NOMO-1 (cell line): Measurements from ENCODE around the gene HAUS7.
"Not testable (repeated sequence)": the region's sequence is repeated elsewhere in the genome, so short reads cannot be mapped to it uniquely, and the experiment has no call there.

Experiments used
- DNase-seq, 2 experiments: peaks; one replicate each; lab custom pipeline; 2025; ENCODE audit not compliant: unreplicated experiment in 2 of 2; lab: John Stamatoyannopoulos, UW

The HAUS7 gene

GRCh38 chrX:153411255-153411987 lies 59.0 kb downstream of the HAUS7 start, which contains the start of gene ZFP92:
Gene ZFP92, plus strand, starts transcription at chrX:153411472. Its CDS starts 6,851 bp downstream, at chrX:153418323.
- DNase-seq: peak in 1 of 2 experiments; percentile 30

DNA sequence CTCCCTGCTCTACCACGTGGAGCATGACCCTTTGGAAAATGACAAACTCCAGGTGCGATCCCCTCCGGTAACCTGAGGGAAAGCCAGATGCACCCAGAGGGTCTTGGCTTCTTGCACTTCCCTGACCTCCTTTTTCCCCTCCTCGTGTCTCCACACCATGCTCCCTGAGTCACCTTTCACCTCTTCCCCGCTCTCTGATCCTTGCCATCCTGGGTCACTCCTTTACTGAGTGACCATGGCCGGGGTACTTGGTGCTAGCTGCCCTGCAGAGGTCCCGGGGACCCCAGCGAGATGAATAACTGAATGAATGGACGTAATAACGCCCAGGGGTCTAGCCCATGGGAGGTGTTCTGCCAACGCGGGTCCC lies 59.5 kb downstream of the HAUS7 start:
- no peak for DNase-seq

DNA sequence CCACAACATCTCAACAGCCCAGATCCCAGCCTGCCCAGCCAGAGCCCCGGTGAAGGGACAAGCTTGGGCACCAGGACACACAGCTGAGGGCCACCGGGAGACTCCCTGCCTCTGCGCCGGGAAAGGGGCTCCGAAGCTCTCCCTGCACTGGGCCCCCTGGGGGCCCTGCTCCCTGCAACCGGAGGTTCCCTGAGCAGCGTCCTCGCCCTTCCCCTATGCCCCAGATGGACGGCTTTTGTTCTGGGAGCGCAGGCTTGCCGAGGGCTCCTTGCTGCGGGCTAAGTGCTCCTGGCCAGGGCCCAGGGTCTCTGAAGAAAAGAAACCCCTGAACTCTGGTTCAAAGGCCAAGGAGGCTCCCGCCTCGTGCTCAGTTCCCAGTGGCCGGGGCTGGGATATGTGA lies 60.0 kb downstream of the HAUS7 start:
- no peak for DNase-seq

DNA sequence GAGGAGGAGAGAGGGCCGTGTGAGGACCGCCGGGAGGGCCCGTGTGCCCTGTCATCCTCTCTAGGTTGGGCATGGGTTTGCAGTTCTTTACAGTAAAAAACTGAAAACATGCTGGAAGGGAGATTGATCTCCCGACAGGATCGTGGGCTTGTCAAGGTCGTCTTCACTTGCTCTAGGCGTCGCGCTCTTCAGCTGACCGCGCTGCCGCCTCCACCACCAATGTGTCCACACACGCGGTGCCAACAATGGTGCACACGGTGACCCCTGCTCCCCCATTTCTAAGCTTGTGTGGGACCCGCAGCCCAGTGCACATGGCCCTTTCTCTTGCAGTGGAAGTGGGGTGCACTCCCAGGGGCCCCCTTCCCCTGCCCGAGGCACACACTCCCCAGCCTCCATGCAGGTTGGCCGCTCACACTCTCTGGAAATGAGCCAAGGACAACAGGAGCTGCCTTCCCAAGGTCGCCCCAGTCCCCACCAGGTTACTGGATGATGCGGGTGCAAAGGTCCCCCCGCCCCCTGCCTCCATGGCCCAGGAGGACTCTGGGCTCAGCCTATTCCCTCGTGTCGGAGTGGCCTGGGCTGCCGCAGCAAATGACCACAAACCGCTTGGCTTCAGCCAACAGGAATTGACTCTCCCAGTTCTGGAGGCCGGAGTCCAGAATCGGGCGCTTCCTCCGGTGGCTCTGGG lies 60.8 kb downstream of the HAUS7 start:
- no peak for DNase-seq

GRCh38 chrX:153408871-153409351 lies 61.5 kb downstream of the HAUS7 start:
- no peak for DNase-seq

DNA sequence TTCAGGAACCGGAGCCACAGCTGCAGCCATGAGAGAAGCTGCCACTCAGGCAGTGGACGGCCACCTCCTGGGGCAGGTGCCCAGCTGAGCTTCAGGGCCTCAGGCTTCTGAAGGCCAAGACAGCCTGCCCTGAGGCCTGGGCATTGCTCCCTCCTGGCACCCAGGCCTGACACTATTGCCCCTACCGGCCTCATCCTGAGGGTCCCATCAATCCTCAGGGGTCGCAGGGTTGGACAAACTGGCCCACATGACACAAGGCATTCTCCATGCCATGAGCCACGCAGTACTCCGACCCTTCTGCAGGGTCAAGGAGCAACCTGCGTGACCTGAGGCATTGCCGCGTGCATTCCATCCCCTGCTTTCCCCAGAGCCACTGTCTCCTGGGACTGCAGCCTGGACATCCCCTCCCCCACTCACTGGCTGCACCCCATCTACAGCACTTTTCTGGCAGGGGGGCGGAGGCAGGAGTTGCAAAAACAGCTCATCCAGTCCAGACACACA lies 62.1 kb downstream of the HAUS7 start:
- DNase-seq: no peak

DNA sequence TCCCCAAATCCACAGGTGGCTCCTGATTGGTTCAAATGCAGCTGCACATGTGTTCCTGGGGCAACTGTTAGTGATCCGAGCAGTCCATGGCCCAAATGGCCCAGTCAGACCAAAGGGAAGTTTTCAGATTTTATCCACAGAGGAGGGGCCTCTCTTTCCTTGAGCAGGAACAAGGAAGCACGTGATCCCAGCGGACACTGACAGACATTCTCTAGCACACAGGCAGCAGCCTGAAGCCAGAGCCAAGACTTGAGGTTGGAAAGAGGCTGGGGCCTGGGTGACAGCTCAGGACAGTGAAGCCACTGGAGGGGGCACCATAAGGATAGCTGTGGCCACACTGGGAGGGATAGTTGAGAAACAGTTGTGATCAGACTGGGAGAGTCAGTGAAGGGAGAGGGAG lies 62.6 kb downstream of the HAUS7 start:
- no peak for DNase-seq

- DNase-seq: no peak
Measured at GRCh38 chrX:153406903-153407302, 63.5 kb downstream of the HAUS7 start.

DNA sequence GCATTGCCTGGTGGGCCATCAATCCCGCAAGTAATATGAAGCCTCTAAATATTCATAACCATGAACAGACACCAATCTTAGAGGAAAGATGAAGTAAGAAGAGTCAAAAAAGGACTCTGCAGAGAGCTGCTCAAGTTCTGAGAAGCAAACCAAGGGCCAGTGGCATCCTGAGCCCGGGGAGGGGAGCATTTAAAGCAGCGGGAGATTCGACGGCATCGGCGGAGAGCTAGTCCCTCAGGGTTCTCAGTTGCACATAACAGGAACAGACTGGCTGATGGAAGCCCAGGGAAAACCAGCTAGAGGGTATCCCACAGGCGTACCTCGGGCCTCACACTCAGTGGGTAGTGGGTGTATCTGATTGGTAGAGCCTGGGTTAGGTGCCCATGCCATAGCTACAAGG lies 64.4 kb downstream of the HAUS7 start:
- DNase-seq: no peak

DNA sequence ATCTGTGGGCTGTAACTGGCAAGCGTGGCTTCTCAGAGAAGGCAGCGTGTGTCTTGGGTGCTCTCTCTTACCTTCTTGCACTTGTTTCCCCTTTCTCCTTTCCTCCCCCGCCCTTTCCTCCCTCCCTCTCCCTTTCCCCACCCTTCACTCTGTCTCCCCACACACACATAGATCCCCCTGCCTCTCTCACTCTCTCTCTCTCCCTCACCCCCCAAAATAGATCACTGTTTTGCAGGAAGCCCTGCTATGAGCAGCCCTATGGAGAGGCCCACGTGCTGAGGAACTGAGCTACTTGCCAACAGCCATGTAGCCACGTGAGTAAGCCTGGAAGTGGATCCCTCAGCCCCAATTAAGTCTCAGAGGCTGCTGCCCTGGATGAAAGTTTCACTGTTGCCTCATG lies 65.0 kb downstream of the HAUS7 start:
- DNase-seq: no peak

GRCh38 chrX:153404333-153404732 lies 66.0 kb downstream of the HAUS7 start:
- DNase-seq: not testable (repeated sequence)

- no peak for DNase-seq
Measured at GRCh38 chrX:153401133-153401764, 69.1 kb downstream of the HAUS7 start, which contains the start of gene PNMA6E. Gene PNMA6E, minus strand, starts transcription at chrX:153401350. Its CDS starts 2,501 bp downstream, at chrX:153398849.

- DNase-seq: peak; percentile 35 to 40
Measured at GRCh38 chrX:153400146-153401132, 69.9 kb downstream of the HAUS7 start.

DNA sequence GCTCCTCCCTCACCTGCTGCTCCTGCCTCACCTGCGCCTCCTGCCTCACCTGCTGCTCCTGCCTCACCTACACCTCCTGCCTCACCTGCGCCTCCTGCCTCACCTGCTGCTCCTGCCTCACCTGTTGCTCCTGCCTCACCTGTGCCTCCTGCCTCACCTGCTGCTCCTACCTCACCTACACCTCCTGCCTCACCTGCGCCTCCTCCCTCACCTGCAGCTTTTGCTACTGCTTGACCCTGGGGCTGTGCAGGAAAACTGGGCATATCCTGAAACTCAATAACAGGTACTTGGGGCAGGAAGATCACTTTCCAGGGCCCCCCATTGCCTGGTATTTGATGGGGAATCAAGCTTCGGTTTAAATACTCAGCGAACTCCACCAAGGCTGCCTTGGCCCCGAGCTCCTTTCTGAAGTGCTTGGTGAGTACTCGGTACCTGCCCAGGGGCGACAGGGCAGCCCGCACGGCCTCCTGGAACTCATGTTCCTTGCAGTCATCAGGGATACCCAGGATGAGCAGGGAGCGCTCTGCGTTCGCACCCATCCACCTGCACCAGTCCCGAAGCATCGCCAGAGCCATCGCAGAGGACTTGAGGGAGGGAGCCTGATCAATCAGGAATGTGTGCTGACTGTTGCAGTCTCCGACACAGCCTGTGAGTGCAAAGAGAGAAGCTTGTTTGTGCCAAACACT lies 72.0 kb downstream of the HAUS7 start:
- no peak for DNase-seq
